T-helper 2 cell treated with Interferon-gamma antibody and Interleukin-4, amounts not matched to agents 100 ng/mL and 5 ng/mL, for 36 hours (primary cell): Measurements from ENCODE around the gene MRPS14. TPM values are rescaled to one million over a fixed set of nuclear protein-coding genes. Genes with fewer than 3 reads are reported as not detected.

Experiments used
- intact Hi-C: fragments of 100-400 bp; cut with micrococcal nuclease; formaldehyde crosslinking; loops from one replicate; pipeline ENCODE4 v1.15.1; 2023
- total RNA-seq: library from RNA; stranded (reverse); gene quantifications from 2 replicates; pipeline ENCODE4 v1.2.3, GENCODE V29; 2022

Gene MRPS14
- total RNA-seq, 1 donor from 2014 or later: 31.9 TPM

GRCh38 chr1:174989536-174990220, 33.5 kb downstream of the MRPS14 start:
- intact Hi-C loops: loop anchor here (1.0 kb wide), 1 partner anchor 10 kb away; the partner anchor contains the start of gene CACYBP

DNA sequence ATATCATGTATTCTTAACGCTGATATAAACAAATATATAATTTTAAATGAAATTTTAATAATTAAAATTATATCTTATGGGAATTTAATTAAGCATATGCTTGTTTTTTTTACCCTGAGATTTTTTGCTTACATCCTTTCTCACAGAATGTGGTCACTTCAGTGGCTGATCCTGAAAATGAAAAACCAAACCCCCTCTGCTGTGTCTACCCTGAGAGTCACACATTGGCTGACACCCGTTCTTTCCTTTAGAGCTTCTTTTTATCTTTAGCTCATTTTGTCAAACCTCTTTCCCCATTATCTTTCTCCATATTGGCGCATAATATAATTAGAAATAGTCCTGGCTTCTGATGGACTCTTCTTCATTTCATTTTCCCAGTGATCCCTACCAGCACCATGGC, 34.2 kb downstream of the MRPS14 start:
- intact Hi-C loops: no loop called here

- intact Hi-C loops: no loop called here
These were observed 34.7 kb downstream of the MRPS14 start for GRCh38 chr1:174988539-174988938.

GRCh38 chr1:174984952-174985351, 38.3 kb downstream of the MRPS14 start:
- intact Hi-C loops: loop anchor here (5.0 kb wide), 1 partner anchor 103 kb away; no protein-coding TSS in a partner anchor

- intact Hi-C loops: loop anchor here (1.0 to 5.0 kb wide), 3 partner anchors 18 to 213 kb away; no protein-coding TSS in a partner anchor
These were observed 40.1 kb downstream of the MRPS14 start for GRCh38 chr1:174982971-174983689.

DNA sequence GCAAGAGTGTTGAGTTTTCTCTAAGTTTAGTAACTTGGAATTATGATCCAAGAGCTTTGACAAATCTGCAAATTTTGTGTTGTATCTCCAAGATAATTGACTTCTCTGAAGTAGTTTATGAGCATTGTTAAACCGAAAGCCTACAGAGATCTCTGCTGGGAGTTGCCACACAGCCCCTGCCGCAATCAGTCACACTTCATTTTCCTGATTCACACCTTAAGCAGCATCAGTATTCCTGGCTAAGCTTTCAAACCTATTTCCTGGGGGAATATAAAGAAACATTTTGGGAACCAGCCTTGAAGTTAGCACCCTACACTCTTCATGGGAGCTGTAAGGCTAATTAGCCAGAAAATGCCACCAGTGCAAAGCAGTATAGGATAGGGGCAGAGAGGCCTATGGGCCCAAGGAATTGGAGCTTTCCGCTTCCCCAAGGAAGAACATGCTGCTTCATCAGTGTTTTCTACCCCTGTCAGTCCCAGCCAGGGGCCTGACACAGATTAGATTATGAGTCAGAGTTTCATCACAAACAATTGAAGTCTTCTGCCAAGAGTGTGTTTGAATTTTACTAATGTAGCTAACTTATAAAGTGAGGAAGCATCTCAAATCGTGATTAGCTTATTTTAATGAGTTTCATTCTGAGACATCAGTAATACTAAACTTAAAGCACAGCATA, 46.7 kb downstream of the MRPS14 start:
- intact Hi-C loops: no loop called here

DNA sequence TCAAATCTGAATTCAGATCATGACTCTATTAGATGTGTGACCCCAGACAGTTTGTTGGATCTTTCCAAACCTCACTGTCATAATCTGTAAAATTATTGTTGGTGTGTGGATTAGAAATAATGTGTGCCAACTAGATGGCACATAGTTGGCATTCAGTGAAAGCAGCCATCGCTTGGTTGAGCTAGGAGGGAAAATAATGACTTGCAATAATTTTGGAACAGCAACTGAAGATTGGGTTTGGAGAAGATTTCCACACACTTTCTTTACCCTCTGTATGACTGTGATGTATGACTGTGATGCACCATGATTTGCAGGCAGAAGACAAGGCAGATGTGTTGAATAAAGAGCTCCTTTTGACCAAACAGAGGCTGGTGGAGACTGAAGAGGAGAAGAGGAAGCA, 47.5 kb downstream of the MRPS14 start:
- intact Hi-C loops: no loop called here

DNA sequence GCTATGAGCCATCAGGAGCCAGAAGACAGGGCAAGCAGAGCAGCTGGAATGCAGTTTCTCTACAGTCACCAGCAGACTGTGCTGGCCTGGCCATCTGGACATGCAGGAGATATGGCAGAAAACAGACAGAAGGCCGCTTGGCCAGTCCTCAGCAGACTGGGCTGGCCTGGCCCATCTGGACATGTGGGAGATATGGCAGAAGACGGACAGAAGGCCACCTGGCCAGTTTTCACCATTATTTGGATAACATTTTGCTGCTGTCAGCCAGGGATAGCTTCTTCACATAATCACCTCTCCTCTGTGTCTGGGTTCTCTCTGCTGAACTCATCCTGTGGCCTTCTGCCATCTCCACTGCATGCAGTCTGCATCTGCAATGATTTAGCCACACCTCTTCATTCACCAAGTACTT, 48.5 kb downstream of the MRPS14 start:
- intact Hi-C loops: no loop called here

DNA sequence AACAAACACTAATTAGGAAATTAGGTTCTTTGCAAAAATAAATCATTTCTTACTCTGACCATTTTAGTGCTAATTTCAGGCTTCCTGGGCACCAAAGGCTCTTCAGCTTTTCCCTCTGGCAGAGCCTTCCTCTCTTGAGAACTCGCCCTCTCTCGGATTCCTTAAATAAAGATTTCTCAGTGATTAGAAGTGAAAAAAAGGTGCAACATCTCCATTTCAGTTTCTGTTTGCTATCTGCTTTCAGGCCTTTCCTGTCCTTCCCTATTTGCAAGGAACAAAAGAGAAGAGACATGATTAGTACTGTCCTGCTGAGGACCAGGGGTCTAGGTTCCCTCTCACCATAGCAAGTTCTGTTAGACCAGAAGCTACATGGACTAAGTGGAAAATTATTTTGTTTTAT, 51.3 kb downstream of the MRPS14 start:
- intact Hi-C loops: no loop called here

- intact Hi-C loops: no loop called here
These were observed 51.8 kb downstream of the MRPS14 start for GRCh38 chr1:174971466-174971865.

DNA sequence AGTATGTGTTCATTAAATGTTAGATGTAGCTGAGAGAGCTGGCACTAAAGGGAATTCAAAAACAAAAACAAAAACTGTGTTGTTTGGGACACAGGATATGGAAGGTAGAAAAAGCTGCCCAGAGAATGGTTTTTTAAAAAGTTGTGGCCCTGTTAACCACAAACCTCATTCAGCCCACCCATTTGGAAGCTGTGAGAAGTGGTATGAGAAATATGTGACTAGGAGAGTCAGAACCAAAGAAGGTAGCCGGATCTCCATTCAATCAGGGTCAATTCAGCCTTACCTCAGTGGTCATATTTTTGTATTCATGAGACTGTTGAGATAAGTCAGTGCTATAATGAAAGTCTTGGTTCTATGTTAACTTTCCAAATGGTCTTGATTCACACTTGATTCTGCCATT, 53.2 kb downstream of the MRPS14 start:
- intact Hi-C loops: loop anchor here (10.0 kb wide), 1 partner anchor 815 kb away; the partner anchor contains the start of gene RABGAP1L

DNA sequence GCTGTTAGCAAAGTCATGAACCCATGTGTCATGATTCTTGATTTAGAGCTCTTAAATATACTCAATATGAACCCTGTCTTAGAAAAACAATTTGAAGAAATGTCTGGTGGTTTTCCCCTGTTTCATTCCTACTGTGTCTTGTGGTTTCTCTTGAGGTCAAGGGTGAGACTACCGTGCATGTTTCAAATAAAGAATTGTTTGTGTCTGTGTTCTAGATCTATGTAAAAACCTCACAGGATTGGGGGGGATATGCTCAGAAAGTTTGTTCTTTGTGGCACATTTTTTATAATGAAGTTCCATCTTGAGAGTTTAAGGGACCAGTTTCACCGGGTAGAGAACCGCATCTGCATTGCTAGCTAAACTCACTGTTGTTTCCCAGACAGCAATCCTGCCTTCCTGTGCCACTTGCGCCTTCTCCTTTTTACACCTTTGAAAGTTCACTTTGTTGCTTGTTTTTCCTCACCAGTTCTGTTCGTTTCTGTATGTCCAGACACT, 54.4 kb downstream of the MRPS14 start:
- intact Hi-C loops: loop anchor here (1.0 to 10.0 kb wide), 3 partner anchors 31 to 814 kb away; partner anchors contain the start of genes CACYBP and RABGAP1L

- intact Hi-C loops: loop anchor here (1.0 to 10.0 kb wide), 3 partner anchors 31 to 813 kb away; partner anchors contain the start of genes CACYBP and RABGAP1L
These were observed 55.1 kb downstream of the MRPS14 start for GRCh38 chr1:174967845-174968705.

DNA sequence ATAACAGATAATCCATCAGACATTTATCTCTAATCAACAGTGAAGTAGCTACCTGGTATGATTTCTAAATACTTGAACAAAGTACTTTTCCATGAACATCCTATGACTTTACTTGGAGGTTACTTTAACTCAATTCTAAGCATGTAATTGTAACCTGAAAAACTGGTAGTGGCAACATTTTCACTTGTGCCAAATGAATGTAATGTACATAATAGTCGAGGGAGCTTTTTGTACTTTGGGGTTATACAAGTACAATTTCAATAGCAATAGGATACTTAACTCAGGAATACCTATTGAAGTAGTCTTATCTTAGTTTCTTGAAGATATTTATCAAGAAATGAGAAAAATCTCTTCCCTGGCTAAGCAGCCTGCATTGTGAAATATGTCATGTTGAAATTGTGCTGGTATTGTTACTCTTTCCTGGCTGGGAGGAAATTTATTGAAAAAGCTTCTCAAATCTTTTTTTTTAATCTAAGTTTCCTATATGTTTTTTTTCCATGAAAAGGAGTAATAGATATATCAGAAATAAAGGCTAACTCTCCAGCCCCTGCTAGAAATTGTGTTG, 57.1 kb downstream of the MRPS14 start:
- intact Hi-C loops: loop anchor here (10.0 kb wide), 1 partner anchor 811 kb away; the partner anchor contains the start of gene RABGAP1L

DNA sequence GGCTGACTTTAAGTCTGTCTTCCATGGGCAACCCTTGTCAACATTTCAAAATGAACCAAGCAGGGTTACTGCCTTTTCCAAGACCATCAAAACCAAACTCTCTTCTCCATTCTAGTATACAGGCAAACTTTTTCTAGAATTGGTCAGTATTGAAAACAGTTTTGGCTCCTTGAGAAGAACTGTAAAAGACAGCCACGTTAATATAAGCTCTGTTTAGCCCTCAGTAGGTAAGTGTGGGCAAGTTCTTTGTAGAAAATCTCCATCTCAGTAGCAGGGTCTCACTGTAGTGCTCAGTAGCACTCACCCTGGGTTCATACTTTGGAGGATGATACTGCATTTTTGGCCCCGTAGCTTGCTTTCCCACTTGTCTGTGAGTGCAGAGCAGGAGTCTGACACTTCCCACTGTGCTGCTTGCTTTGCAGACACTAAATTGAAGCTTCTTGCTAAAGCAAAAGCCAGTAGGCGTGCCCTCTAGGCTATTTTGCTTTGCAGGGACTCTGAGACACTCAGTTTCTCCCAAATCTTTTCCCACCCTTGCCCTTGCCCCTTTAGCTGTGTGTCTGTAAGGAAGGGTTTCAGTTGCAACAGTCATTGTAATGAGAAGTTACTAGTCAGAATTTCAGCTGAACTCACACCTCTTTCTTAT, 57.7 kb downstream of the MRPS14 start:
- intact Hi-C loops: loop anchor here (2.0 to 10.0 kb wide), 3 partner anchors 17 to 811 kb away; partner anchors contain the start of gene RABGAP1L

DNA sequence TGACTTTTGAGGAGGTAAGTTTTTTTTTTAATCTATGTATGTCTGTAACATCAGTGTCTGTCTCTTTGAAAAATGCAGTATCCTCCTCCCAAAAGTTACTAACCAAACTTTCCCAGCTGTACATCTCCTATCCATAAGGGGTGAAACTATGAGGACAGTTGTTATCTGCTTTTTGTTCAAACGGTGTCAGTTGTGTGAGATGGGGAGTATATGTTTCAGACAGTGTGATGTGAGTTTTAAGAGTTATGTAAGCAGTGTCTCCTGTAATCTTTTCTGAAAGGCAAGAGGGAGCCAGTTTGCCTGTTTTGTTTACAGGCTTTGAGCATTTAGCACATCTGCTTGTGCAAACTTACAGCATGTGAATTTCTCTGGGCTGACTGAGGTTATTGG, 58.3 kb downstream of the MRPS14 start:
- intact Hi-C loops: loop anchor here (1.0 to 10.0 kb wide), 6 partner anchors 10 to 810 kb away; partner anchors contain the start of genes CACYBP, MRPS14 and RABGAP1L

GRCh38 chr1:174964261-174964971, 58.8 kb downstream of the MRPS14 start:
- intact Hi-C loops: loop anchor here (1.0 to 10.0 kb wide), 6 partner anchors 9 to 810 kb away; partner anchors contain the start of genes CACYBP, MRPS14 and RABGAP1L

DNA sequence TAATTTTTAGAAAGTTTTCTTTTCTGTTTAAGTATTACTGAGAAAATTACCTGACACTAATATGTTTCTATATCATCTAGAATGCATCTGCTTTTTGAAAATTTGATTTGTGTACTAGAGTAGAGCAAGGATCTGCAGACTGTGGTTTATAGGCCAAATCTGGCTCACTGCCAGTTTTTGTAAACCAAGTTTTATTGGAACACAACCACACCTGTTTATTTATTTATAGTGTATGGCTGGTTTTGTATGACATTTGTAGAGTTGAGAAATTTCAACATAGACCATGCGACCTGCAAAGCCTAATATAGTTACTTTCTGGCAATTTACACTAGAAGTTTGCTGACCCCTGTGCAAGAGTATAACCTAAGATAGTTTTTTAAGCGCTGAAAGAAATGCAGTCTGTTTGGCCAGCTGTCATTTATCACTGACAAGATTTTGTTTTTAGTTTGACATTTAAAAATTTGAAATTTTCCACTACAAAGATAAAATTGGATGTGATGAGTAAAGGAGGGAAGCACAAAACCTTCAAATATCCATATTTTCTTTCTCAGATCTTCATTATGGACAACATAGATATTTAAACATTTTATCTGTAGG, 59.6 kb downstream of the MRPS14 start:
- intact Hi-C loops: loop anchor here (1.0 to 10.0 kb wide), 6 partner anchors 8 to 809 kb away; partner anchors contain the start of genes CACYBP, MRPS14 and RABGAP1L
